ENCODE results near the gene GRK5. TPM values are rescaled to one million over a fixed set of nuclear protein-coding genes. Genes with fewer than 3 reads are reported as not detected.

The GRK5 gene
- total RNA-seq, 2 donors from 2014 or later: 9.1 to 11.9 TPM

- Mint-ChIP-seq H3K4me1 (peaks cover 11% of the 10 kb centered on the region), H3K9me3 (no peaks in the 10 kb centered on the region), H3K27me3 (ENCODE audit: insufficient read depth) (no peaks in the 10 kb centered on the region), H3K4me3 (no peak overlapping the region), H3K36me3 (ENCODE audit: low read depth) (no peaks in the 10 kb centered on the region), H3K27ac (no peak overlapping the region)
- Histone ChIP-seq H3K27ac (ENCODE audit: low read depth, low read length) (no peak overlapping the region), H3K9ac (ENCODE audit: extremely low read depth, low read length, poor library complexity, severe bottlenecking) (no peak overlapping the region), H3K27me3 (ENCODE audit: control insufficient read depth, insufficient read depth, low read length, poor library complexity, severe bottlenecking) (no peaks in the 10 kb centered on the region), H3K9me3 (ENCODE audit: control insufficient read depth, low read length) (no peaks in the 10 kb centered on the region), H3K36me3 (ENCODE audit: control insufficient read depth, insufficient read depth, low read length) (no peaks in the 10 kb centered on the region), H3K4me1 (ENCODE audit: control insufficient read depth, insufficient read depth, low read length) (no peaks in the 10 kb centered on the region), H3K4me3 (ENCODE audit: low read length) (no peak overlapping the region)
- WGBS, 2 experiments (ENCODE audit: insufficient coverage in 1 of 2, insufficient read length in 1 of 2): 84 to 96% methylated on average over 7 to 12 of the region's 12 CpGs
- DNase-seq: no peak
- TF ChIP-seq, protein P1, sequence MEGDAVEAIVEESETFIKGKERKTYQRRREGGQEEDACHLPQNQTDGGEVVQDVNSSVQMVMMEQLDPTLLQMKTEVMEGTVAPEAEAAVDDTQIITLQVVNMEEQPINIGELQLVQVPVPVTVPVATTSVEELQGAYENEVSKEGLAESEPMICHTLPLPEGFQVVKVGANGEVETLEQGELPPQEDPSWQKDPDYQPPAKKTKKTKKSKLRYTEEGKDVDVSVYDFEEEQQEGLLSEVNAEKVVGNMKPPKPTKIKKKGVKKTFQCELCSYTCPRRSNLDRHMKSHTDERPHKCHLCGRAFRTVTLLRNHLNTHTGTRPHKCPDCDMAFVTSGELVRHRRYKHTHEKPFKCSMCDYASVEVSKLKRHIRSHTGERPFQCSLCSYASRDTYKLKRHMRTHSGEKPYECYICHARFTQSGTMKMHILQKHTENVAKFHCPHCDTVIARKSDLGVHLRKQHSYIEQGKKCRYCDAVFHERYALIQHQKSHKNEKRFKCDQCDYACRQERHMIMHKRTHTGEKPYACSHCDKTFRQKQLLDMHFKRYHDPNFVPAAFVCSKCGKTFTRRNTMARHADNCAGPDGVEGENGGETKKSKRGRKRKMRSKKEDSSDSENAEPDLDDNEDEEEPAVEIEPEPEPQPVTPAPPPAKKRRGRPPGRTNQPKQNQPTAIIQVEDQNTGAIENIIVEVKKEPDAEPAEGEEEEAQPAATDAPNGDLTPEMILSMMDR (conservative IDR thresholded peaks at IDR 0.05): no peak
Observed at GRCh38 chr10:119344381-119344780, 137.0 kb downstream of the GRK5 start.

GRCh38 chr10:119346095-119346832 lies 138.9 kb downstream of the GRK5 start:
- no peaks in the 10 kb centered on the region for H3K36me3 ChIP-seq (ENCODE audit: control insufficient read depth, insufficient read depth, low read length)
- WGBS, 2 experiments (ENCODE audit: insufficient coverage in 1 of 2, insufficient read length in 1 of 2): 78 to 85% methylated on average over 8 to 16 of the region's 16 CpGs

GRCh38 chr10:119347181-119347974 lies 140.0 kb downstream of the GRK5 start:
- H3K4me1 ChIP-seq (ENCODE audit: control insufficient read depth, insufficient read depth, low read length): no peaks in the 10 kb centered on the region
- TF ChIP-seq, protein P1 (conservative IDR thresholded peaks at IDR 0.05): no peak
- Mint-ChIP-seq H3K4me3 (no peak overlapping the region), H3K27ac (no peak overlapping the region), H3K36me3 (ENCODE audit: low read depth) (peaks cover 10% of the 10 kb centered on the region), H3K9me3 (peaks cover 18% of the 10 kb centered on the region), H3K27me3 (ENCODE audit: insufficient read depth) (no peaks in the 10 kb centered on the region), H3K4me1 (peaks cover 11% of the 10 kb centered on the region)
- H3K9ac ChIP-seq (ENCODE audit: extremely low read depth, low read length, poor library complexity, severe bottlenecking): no peak overlapping the region
- H3K27ac ChIP-seq (ENCODE audit: low read depth, low read length): no peak overlapping the region
- 95 to 99% methylated on average over 12 to 17 of the region's 17 CpGs for WGBS, 2 experiments (ENCODE audit: insufficient coverage in 1 of 2, insufficient read length in 1 of 2)
- H3K9me3 ChIP-seq (ENCODE audit: control insufficient read depth, low read length): peaks cover 12% of the 10 kb centered on the region
- H3K27me3 ChIP-seq (ENCODE audit: control insufficient read depth, insufficient read depth, low read length, poor library complexity, severe bottlenecking): no peaks in the 10 kb centered on the region
- no peak for DNase-seq
- H3K36me3 ChIP-seq (ENCODE audit: control insufficient read depth, insufficient read depth, low read length): no peaks in the 10 kb centered on the region
- no peak overlapping the region for H3K4me3 ChIP-seq (ENCODE audit: low read length)

More at GRCh38 chr10:119346095-119346832, 138.9 kb downstream of the GRK5 start:
- DNase-seq: no peak
- H3K9me3 ChIP-seq (ENCODE audit: control insufficient read depth, low read length): peaks cover 3% of the 10 kb centered on the region
- H3K27ac ChIP-seq (ENCODE audit: low read depth, low read length): no peak overlapping the region
- H3K4me1 Mint-ChIP-seq: peaks cover 11% of the 10 kb centered on the region
- H3K27ac Mint-ChIP-seq: no peak overlapping the region
- TF ChIP-seq, protein P1 (conservative IDR thresholded peaks at IDR 0.05): no peak
- H3K4me3 Mint-ChIP-seq: no peak overlapping the region
- peaks cover 7% of the 10 kb centered on the region for H3K9me3 Mint-ChIP-seq
- H3K27me3 ChIP-seq (ENCODE audit: control insufficient read depth, insufficient read depth, low read length, poor library complexity, severe bottlenecking): no peaks in the 10 kb centered on the region
- no peaks in the 10 kb centered on the region for H3K4me1 ChIP-seq (ENCODE audit: control insufficient read depth, insufficient read depth, low read length)
- no peak overlapping the region for H3K4me3 ChIP-seq (ENCODE audit: low read length)
- H3K9ac ChIP-seq (ENCODE audit: extremely low read depth, low read length, poor library complexity, severe bottlenecking): no peak overlapping the region
- H3K36me3 Mint-ChIP-seq (ENCODE audit: low read depth): peaks cover 7% of the 10 kb centered on the region
- H3K27me3 Mint-ChIP-seq (ENCODE audit: insufficient read depth): no peaks in the 10 kb centered on the region

Measured in endodermal cell (in vitro differentiated cells).